GM20431 (cell line): Measurements from ENCODE around the gene NXPE3.

Source experiments
- in situ Hi-C: fragments of 300-500 bp; cut with MseI, MboI; formaldehyde crosslinking; loops from one replicate; pipeline ENCODE4 v1.15.0; 2020; ENCODE audit warnings: low sequenced_read_pairs; ENCODE audit not compliant: unreplicated experiment

The NXPE3 gene

GRCh38 chr3:101865751-101866509 lies 86.9 kb downstream of the NXPE3 start:
- in situ Hi-C loops: no loop called here

GRCh38 chr3:101867511-101867910 lies 88.5 kb downstream of the NXPE3 start:
- in situ Hi-C loops: no loop called here

GRCh38 chr3:101867996-101868395 lies 89.0 kb downstream of the NXPE3 start:
- in situ Hi-C loops: no loop called here

GRCh38 chr3:101868534-101869464 lies 89.8 kb downstream of the NXPE3 start:
- in situ Hi-C loops: no loop called here

GRCh38 chr3:101870138-101870537 lies 91.1 kb downstream of the NXPE3 start:
- in situ Hi-C loops: no loop called here

GRCh38 chr3:101873619-101874018 lies 94.6 kb downstream of the NXPE3 start:
- in situ Hi-C loops: no loop called here

- in situ Hi-C loops: no loop called here
Measured at GRCh38 chr3:101876142-101876541, 97.1 kb downstream of the NXPE3 start.
